DMS53 (cell line): ENCODE data around the gene TUBB3.
"Not testable (repeated sequence)": the region's sequence is repeated elsewhere in the genome, so short reads cannot be mapped to it uniquely, and the experiment has no call there.

Source experiments
- DNase-seq: peaks from one replicate; lab custom pipeline; 2025; lab: John Stamatoyannopoulos, UW

The TUBB3 gene

GRCh38 chr16:89902980-89903379 lies 20.2 kb upstream of the TUBB3 start:
- no peak for DNase-seq

GRCh38 chr16:89903908-89904515 lies 19.1 kb upstream of the TUBB3 start:
- no peak for DNase-seq

GRCh38 chr16:89904606-89905510 lies 18.3 kb upstream of the TUBB3 start:
- DNase-seq: no peak

- peak; percentile 33 for DNase-seq
Observed at GRCh38 chr16:89905511-89906139, 17.5 kb upstream of the TUBB3 start.

- DNase-seq: no peak
Observed at GRCh38 chr16:89906140-89907025, 16.8 kb upstream of the TUBB3 start.

- DNase-seq: no peak
Observed at GRCh38 chr16:89907055-89907814, 15.9 kb upstream of the TUBB3 start.

- DNase-seq: no peak
Observed at GRCh38 chr16:89908236-89908635, 14.9 kb upstream of the TUBB3 start.

GRCh38 chr16:89909777-89910716 lies 13.1 kb upstream of the TUBB3 start:
- peak; percentile 67 for DNase-seq

- no peak for DNase-seq
Observed at GRCh38 chr16:89910717-89911354, 12.3 kb upstream of the TUBB3 start.

- DNase-seq: no peak
Observed at GRCh38 chr16:89911375-89911774, 11.8 kb upstream of the TUBB3 start.

GRCh38 chr16:89912143-89912542 lies 11.0 kb upstream of the TUBB3 start:
- DNase-seq: no peak

GRCh38 chr16:89912627-89913026 lies 10.5 kb upstream of the TUBB3 start:
- no peak for DNase-seq

GRCh38 chr16:89913408-89914387 lies 9.4 kb upstream of the TUBB3 start:
- no peak for DNase-seq

- not testable (repeated sequence) for DNase-seq
Observed at GRCh38 chr16:89914642-89915285, 8.4 kb upstream of the TUBB3 start.

- no peak for DNase-seq
Observed at GRCh38 chr16:89915303-89916232, 7.6 kb upstream of the TUBB3 start.

- peak; percentile 95 for DNase-seq
Observed at GRCh38 chr16:89917773-89918452, 5.2 kb upstream of the TUBB3 start.
